Right lobe of liver (tissue), 6 donors: ENCODE data around the gene CLTA. TPM values are rescaled to one million over a fixed set of nuclear protein-coding genes. Genes with fewer than 3 reads are reported as not detected.

Source experiments
- ATAC-seq, 4 donors: fragments of 200-7000 bp; cut with Tn5 transposase; one replicate each; pipeline ENCODE4 v1.9.1; 2020; ENCODE audit warnings: mild to moderate bottlenecking in 4 of 4, moderate library complexity in 4 of 4
- DNase-seq, 3 donors: peaks; one replicate each; pipeline ENCODE4 v3.0.0-alpha.2; 2020
- H3K27ac ChIP-seq, 3 donors: fragments of 200-600 bp; one replicate each; pipeline ENCODE4 v1.8.0; 2022
- H3K27me3 ChIP-seq, 2 donors: fragments of 200-600 bp; one replicate each; pipeline ENCODE4 v1.8.0; 2022
- H3K36me3 ChIP-seq, 4 donors: fragments of 200-600 bp; sonication (generic) in 1 of 4; one replicate each; pipeline versions ENCODE4 v1.5.1 to v1.8.0; 2017 to 2022; ENCODE audit warnings: control low read depth in 1 of 4
- H3K4me1 ChIP-seq, 4 donors: fragments of 200-600 bp; sonication (generic) in 1 of 4; one replicate each; pipeline versions ENCODE4 v1.5.1 to v1.8.0; 2017 to 2022; ENCODE audit warnings: control low read depth in 1 of 4
- H3K4me3 ChIP-seq, 3 donors: fragments of 200-600 bp; one replicate each; pipeline ENCODE4 v1.8.0; 2022
- H3K9me3 ChIP-seq, 4 donors: fragments of 200-600 bp; sonication (generic) in 1 of 4; one replicate each; pipeline versions ENCODE4 v1.5.1 to v1.8.0; 2017 to 2022; ENCODE audit warnings: control low read depth in 1 of 4
- CTCF ChIP-seq, 4 donors: fragments of 200-600 bp in 3 of 4; fragments of 450-650 bp in 1 of 4; IDR thresholded peaks; one replicate each; pipeline versions ENCODE4 v1.5.1 to v1.8.0; 2016 to 2022; ENCODE audit warnings: antibody characterized with exemption in 4 of 4, mild to moderate bottlenecking in 2 of 4
- POLR2A ChIP-seq: fragments of 450-650 bp; IDR thresholded peaks from one replicate; pipeline ENCODE4 v1.6.1; 2017; ENCODE audit warnings: antibody characterized with exemption, mild to moderate bottlenecking
- WGBS: methylation state at CpG from one replicate; pipeline ENCODE4 v1.1.6; 2018; ENCODE audit warnings: low coverage, low lambda C conversion rate; ENCODE audit not compliant: insufficient coverage; ENCODE audit errors: missing lambda C conversion rate; 5-methylcytosine and 5-hydroxymethylcytosine counted together
- intact Hi-C, 2 donors: fragments of 100-400 bp; cut with DNase I; formaldehyde crosslinking; loops; one replicate each; pipeline versions ENCODE4 v1.11.2 to v1.14.1; 2022
- total RNA-seq, 6 experiments: library from RNA; depleted of rRNA in 2 of 6; stranded (reverse); fragments of >200 nt in 2 of 6; fragmentation: NEBNext Ultra II Directional in 3 of 6; extraction: Animal tissue kit (Norgen Biotek cat#: 25700) in 3 of 6; gene quantifications; one replicate each; pipeline versions ENCODE4 v1.1.0 to v1.2.4, GENCODE V29; 2016 to 2023
- donor health status: DM: no; HTN: yes; CAD: no.
- donor health status: DM: no; HTN: no; CAD: no.
- donor health status: DM: no; HTN: no; CAD: no.
- donor health status: DM: no; HTN: yes; CAD: no.
- donor health status: DM: no; HTN: yes; CAD: no.

The CLTA gene
- total RNA-seq, 6 experiments from 2014 or later: 52.3 to 154 (median 72.7) TPM

GRCh38 chr9:36250079-36250478, 59.4 kb downstream of the CLTA start:
- Histone ChIP-seq H3K27me3 (no peaks in the 10 kb centered on the region), H3K4me3 (no peak overlapping the region), H3K36me3 (peaks cover 0 to 28% (median 11%) of the 10 kb centered on the region in 4 donors), H3K9me3 (no peaks in the 10 kb centered on the region), H3K4me1 (peaks cover 0 to 60% (median 17%) of the 10 kb centered on the region in 4 donors), H3K27ac (peak overlapping the region in 2 of 3 donors; percentile 95 to 100)
- whole genome bisulfite sequencing: 0% methylated on average over 1 of the region's 1 CpG
- DNase-seq (no peak), ATAC-seq (no peak)
- intact Hi-C loops: no loop called here
- TF ChIP-seq POLR2A: no peak
- no peak for TF ChIP-seq CTCF (IDR thresholded peaks at IDR 0.05)

GRCh38 chr9:36251428-36251827, 60.7 kb downstream of the CLTA start:
- ATAC-seq: peak; percentile 69 to 78 (median 74)
- Histone ChIP-seq H3K27me3 (no peaks in the 10 kb centered on the region), H3K4me3 (peak overlapping the region in 2 of 3 donors; percentile 28 to 31), H3K9me3 (no peaks in the 10 kb centered on the region), H3K36me3 (peaks cover 0 to 20% (median 5%) of the 10 kb centered on the region in 4 donors), H3K4me1 (peaks cover 0 to 65% (median 17%) of the 10 kb centered on the region in 4 donors), H3K27ac (peak overlapping the region; percentile 56 to 100 (median 95))
- 33% methylated on average over 1 of the region's 1 CpG for WGBS
- no peak for TF ChIP-seq POLR2A
- TF ChIP-seq CTCF (IDR thresholded peaks at IDR 0.05): no peak
- intact Hi-C loops: no loop called here
- DNase-seq: no peak

- Histone ChIP-seq H3K9me3 (no peaks in the 10 kb centered on the region), H3K4me1 (peaks cover 0 to 28% (median 9%) of the 10 kb centered on the region in 4 donors), H3K36me3 (no peaks in the 10 kb centered on the region), H3K27ac (peak within 1 kb of the TSS; percentile 98 to 100 (median 99)), H3K27me3 (no peaks in the 10 kb centered on the region), H3K4me3 (peak within 1 kb of the TSS; percentile 88 to 96 (median 93))
- ATAC-seq (peak; percentile 89 to 94 (median 92)), DNase-seq (peak; percentile 99)
- TF ChIP-seq CTCF (IDR thresholded peaks at IDR 0.05): no peak
- TF ChIP-seq POLR2A: peak; percentile 96
- intact Hi-C loops: no loop called here
- 6% methylated on average over 15 of the region's 73 CpGs for WGBS
Observed at GRCh38 chr9:36258208-36258995, 67.7 kb downstream of the CLTA start, which contains the start of gene GNE. Gene GNE (minus strand): TSS chr9:36258448. CDS start chr9:36249355, 9,093 bp downstream.

GRCh38 chr9:36258996-36259533, 68.3 kb downstream of the CLTA start:
- Histone ChIP-seq H3K4me3 (peak overlapping the region; percentile 88 to 96 (median 93)), H3K36me3 (no peaks in the 10 kb centered on the region), H3K9me3 (no peaks in the 10 kb centered on the region), H3K4me1 (peaks cover 0 to 21% (median 6%) of the 10 kb centered on the region in 4 donors), H3K27ac (peak overlapping the region; percentile 98 to 100 (median 99)), H3K27me3 (no peaks in the 10 kb centered on the region)
- 34% methylated on average over 2 of the region's 7 CpGs for WGBS
- DNase-seq (no peak), ATAC-seq (no peak)
- TF ChIP-seq POLR2A (no peak), CTCF (IDR thresholded peaks at IDR 0.05) (no peak)
- intact Hi-C loops: no loop called here

Other genes starting within 250 kb of the CLTA start
- not detected for gene OR2S2, start 232.8 kb upstream of the CLTA start, total RNA-seq
- 1 to 10 TPM; 2.0 to 6.2 (median 2.6) TPM for gene RECK, start 154.0 kb upstream of the CLTA start, total RNA-seq
- 1 to 10 TPM; 1.2 to 3.9 (median 2.5) TPM for gene GLIPR2, start 54.2 kb upstream of the CLTA start, total RNA-seq
- gene CCIN, start 21.5 kb upstream of the CLTA start, total RNA-seq: not detected
- gene GNE, start 67.5 kb downstream of the CLTA start, total RNA-seq: 100 to 1,000 TPM in 2 of 6 experiments, 10 to 100 TPM in 4; 45.4 to 133 (median 76.5) TPM
- gene RNF38, start 209.3 kb downstream of the CLTA start, total RNA-seq: 10 to 100 TPM in 4 of 6 experiments, 1 to 10 TPM in 2; 6.8 to 13.5 (median 11.9) TPM